ENCODE results near the gene ADAMTSL3.

The ADAMTSL3 gene, protein sequence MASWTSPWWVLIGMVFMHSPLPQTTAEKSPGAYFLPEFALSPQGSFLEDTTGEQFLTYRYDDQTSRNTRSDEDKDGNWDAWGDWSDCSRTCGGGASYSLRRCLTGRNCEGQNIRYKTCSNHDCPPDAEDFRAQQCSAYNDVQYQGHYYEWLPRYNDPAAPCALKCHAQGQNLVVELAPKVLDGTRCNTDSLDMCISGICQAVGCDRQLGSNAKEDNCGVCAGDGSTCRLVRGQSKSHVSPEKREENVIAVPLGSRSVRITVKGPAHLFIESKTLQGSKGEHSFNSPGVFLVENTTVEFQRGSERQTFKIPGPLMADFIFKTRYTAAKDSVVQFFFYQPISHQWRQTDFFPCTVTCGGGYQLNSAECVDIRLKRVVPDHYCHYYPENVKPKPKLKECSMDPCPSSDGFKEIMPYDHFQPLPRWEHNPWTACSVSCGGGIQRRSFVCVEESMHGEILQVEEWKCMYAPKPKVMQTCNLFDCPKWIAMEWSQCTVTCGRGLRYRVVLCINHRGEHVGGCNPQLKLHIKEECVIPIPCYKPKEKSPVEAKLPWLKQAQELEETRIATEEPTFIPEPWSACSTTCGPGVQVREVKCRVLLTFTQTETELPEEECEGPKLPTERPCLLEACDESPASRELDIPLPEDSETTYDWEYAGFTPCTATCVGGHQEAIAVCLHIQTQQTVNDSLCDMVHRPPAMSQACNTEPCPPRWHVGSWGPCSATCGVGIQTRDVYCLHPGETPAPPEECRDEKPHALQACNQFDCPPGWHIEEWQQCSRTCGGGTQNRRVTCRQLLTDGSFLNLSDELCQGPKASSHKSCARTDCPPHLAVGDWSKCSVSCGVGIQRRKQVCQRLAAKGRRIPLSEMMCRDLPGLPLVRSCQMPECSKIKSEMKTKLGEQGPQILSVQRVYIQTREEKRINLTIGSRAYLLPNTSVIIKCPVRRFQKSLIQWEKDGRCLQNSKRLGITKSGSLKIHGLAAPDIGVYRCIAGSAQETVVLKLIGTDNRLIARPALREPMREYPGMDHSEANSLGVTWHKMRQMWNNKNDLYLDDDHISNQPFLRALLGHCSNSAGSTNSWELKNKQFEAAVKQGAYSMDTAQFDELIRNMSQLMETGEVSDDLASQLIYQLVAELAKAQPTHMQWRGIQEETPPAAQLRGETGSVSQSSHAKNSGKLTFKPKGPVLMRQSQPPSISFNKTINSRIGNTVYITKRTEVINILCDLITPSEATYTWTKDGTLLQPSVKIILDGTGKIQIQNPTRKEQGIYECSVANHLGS (N-terminal part only)

GRCh38 chr15:83653639-83654378 lies at the start of gene ADAMTSL3:
Gene ADAMTSL3, plus strand, starts transcription at chr15:83654123. Its CDS starts 1,639 bp downstream, at chr15:83655762.
- DNase-seq (ENCODE audit: low spot score), result no peak

- no peak for DNase-seq (ENCODE audit: low spot score)
These were observed 49.4 kb upstream of the ADAMTSL3 start for GRCh38 chr15:83604549-83604948.

DNA sequence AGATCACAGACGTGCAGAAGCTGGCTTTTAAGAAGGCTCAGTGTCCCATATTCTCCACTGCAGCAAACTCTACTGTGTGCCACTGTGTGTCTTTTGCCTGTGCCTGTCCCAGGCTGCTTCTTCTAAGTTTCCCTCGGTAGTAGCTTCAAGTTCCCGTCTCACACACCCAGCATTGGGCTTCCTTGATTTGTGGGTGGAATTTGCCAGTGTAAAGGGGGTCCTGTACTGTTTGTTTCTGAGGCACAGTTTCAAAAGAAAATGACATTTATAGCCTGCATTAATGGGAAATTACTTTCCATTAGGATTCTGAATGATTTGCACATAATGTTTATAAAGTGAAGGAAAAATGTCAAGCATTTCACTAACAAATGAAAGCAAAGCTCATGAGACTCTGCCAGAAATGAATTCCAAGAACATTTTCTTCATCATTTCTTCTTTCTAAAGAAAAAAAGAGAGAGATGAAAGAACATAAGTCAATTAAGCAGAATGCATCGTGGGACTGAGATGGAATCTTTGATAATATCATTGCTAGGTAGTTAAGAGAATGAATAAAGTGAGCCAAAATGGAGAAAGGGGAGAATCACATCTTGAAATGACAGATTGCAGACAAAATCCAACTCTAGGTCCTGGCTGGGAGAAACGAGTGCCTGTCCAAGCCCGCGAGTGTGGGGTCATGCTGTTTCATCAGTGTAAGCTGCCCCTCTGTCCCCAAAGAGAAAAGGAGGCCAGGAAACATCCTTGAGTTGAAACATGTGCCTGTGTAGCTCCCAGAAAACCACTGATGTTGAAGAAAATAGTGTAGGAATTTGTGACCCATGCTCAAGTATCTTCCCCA lies 48.6 kb upstream of the ADAMTSL3 start:
- no peak for DNase-seq (ENCODE audit: low spot score)

GRCh38 chr15:83610132-83610531 lies 43.8 kb upstream of the ADAMTSL3 start:
- no peak for DNase-seq (ENCODE audit: low spot score)

- no peak for DNase-seq (ENCODE audit: low spot score)
These were observed 42.8 kb upstream of the ADAMTSL3 start for GRCh38 chr15:83610901-83611685.

DNA sequence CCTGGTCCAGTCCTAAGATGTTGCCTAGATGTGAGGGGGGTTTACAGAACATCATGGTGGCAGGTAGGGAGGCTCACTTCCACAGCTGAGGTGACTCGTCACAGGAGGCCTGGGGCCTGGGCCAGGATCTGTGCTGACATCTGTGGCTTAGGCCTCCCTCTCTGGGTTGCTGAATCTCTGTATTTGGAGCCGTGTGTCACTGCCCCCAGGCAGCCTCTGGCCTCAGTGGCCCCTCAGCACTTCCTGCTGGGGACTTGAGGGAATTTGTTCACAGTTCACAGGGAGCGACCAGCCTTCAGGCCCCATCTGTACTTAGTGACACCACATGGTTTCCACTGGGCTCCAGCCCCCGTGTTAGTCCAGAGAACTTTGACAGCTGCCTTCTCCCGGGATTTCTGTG lies 41.7 kb upstream of the ADAMTSL3 start:
- no peak for DNase-seq (ENCODE audit: low spot score)

- DNase-seq (ENCODE audit: low spot score), result no peak
These were observed 40.9 kb upstream of the ADAMTSL3 start for GRCh38 chr15:83612898-83613635.

GRCh38 chr15:83613714-83614113 lies 40.2 kb upstream of the ADAMTSL3 start:
- DNase-seq (ENCODE audit: low spot score), result no peak

- DNase-seq (ENCODE audit: low spot score), result no peak
These were observed 37.1 kb upstream of the ADAMTSL3 start for GRCh38 chr15:83616840-83617239.

GRCh38 chr15:83626171-83626802 lies 27.6 kb upstream of the ADAMTSL3 start:
- no peak for DNase-seq (ENCODE audit: low spot score)

DNA sequence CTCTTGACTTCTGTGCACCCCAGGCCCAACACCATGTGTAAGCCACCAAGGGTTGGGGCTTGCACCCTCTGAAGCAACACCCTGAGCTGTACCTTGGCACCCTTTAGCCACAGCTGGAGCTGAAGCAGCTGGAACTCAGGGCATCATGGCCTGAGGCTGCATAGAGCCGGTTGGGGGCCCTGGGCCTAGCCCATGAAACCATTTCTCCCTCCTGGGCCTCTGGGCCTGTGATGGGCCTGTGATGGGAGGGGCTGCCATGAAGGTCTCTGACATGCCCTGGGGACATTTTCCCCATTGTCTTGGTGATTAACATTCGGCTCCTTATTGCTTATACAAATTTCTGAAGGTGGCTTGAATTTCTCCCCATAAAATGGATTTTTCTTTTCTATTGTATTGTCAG lies 22.4 kb upstream of the ADAMTSL3 start:
- DNase-seq (ENCODE audit: low spot score), result no peak

DNA sequence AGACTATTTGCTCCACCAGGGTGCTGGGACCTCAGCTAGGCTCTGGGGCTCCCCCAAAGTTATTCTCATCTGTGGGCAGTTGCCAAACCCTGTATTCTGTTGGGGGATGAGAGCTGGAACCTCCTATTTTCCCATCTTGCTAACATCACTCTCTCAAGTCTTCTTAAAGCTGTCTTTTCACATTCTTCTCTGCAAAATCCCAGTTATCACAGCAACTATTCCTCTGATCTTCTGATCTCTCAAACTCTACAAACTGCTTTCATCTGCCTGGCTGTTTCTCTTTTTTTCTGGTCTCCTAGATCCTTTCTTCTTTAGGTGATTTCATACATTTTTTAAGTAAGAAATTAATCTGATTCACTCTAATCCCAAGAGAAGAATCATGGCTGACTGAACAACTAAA lies 10.7 kb upstream of the ADAMTSL3 start:
- no peak for DNase-seq (ENCODE audit: low spot score)

GRCh38 chr15:83644439-83644838 lies 9.5 kb upstream of the ADAMTSL3 start:
- no peak for DNase-seq (ENCODE audit: low spot score)

GRCh38 chr15:83650831-83651230 lies 3.1 kb upstream of the ADAMTSL3 start:
- DNase-seq (ENCODE audit: low spot score), result no peak

GRCh38 chr15:83651541-83651940 lies 2.4 kb upstream of the ADAMTSL3 start:
- no peak for DNase-seq (ENCODE audit: low spot score)

- DNase-seq (ENCODE audit: low spot score), result no peak
These were observed 1.2 kb upstream of the ADAMTSL3 start for GRCh38 chr15:83652626-83653204.

GRCh38 chr15:83653288-83653638 lies 660 bp upstream of the ADAMTSL3 start:
- no peak for DNase-seq (ENCODE audit: low spot score)
